Measurements from ENCODE around the gene ZHX3.
"Not testable (repeated sequence)": the region's sequence is repeated elsewhere in the genome, so short reads cannot be mapped to it uniquely, and the experiment has no call there.

Gene ZHX3

DNA sequence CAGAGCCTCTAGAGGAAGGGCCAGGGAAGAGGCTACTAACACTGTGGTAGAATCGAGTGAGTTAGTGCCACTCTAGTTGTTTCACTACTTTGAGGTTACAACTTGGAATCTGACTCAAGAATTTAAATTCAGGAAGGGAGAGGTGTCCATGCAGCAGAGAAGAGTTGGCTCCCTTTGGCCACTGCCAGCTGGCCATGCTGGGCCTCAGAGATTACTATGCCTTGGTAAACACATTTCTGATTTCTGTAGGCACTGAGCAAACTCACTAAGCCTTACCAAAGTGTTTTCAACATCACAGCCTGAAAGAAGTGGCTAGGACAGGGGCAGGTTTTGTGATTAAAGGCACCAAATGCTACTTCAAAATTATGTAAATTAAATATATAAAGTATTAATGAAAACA is 61.9 kb downstream of the ZHX3 start:
- no peak for DNase-seq

DNA sequence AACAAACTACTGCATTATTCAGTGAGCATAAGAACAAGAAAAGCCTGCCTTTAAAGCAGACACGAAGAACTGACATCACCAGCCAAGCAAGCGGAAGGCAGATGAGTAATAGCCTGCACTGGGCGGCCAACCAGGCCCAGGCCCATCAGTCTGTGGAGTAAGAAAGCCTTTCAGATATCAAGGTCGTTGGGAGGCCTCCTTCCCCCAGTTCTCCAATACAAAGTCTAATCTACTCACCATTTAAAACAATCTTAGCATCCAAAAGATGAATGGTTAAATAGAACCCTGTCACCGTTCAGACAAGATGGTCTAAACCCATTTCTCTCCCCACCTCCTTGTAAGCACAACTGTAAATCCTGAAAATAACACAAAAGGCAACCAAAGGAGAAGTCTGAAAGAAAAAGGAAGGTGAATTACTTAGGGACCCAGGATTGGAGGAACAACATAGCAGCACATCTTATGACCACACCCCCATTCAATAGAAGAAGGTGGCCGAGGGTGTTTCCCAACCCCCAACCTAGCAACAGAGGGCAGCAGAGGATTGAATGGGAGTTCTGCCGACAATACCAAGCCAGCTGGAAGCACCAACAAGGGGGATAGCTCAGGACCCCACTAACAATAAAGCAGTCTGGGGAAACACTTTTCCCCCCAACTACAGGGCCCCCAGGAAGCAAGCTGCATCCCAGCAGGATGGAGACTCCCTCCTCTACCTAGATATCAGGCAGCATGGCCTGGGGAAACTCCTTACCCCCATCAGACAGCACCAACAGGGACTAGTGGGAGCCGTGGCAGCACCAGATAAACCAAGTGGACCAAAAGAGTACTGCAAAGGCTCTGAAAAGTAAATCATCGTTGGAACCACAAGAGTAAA is 67.9 kb downstream of the ZHX3 start:
- DNase-seq: no peak

DNA sequence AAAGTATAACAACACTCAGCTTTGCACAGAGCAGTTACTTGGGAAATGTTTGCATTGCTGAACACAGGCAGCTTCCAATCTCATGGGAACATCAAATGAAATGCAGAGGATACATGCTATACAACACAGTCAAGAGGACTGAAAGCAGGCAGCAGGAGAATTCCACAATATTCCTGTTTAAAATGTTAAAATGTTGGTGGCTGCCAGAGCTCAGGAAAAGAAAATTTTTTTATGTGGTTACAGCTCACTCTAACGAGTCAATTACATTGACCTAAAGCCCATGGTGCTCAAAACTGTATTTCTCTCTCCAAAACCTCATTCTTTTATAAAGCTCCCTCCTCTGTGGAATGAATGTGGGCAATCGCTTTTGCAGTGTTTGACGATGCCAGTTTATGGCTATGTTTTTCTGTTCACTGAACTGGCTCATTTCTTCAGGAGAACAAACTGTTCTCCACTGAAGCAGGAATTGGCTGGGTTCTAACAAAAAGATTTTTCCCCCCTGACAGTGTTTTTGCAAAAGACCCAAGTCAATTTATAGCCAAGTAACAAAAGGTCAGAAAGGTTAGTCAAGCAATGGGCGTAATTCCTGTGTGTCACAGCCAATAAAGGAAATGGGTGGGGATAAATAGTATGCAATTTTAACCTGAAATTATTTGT is 69.0 kb downstream of the ZHX3 start:
- no peak for DNase-seq

DNA sequence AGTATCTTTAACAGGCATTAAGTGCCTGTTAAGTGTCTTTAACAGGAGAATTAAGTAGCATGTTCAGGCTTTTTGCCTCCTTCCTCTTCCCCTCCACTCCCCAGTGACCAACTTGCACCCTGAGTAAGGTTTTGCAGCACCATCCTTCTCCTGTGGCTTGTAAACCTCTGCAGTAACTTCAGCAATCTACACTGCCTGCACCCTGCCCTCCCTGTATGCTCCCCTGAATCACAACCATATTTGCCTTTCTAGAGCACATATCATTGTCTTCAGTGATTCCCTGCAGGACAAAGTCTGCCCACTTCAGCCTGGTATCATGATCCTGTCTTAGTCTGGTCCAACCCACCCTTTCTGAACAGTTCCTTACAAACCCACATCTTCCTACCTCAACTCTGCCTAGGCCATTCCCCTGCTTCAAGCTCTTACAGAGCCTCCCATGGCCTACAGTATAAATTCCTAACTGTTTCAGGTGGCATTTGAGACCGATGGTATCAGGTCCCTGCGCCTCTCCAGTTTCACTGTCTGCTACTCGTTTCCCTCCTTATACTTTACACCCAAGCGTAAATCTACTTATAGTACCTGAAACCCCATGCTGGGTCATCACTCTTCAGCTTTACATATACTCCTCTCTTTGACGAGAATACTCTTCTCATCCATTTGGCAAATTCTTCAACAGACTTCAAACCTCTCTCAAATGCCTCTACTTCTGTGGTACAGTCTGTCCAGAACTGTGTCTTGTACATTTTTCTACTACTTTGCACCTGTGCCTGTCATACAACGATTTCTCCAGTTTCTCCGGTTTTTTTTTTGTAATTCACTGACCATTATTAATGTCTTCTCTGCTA is 69.8 kb downstream of the ZHX3 start:
- no peak for DNase-seq

DNA sequence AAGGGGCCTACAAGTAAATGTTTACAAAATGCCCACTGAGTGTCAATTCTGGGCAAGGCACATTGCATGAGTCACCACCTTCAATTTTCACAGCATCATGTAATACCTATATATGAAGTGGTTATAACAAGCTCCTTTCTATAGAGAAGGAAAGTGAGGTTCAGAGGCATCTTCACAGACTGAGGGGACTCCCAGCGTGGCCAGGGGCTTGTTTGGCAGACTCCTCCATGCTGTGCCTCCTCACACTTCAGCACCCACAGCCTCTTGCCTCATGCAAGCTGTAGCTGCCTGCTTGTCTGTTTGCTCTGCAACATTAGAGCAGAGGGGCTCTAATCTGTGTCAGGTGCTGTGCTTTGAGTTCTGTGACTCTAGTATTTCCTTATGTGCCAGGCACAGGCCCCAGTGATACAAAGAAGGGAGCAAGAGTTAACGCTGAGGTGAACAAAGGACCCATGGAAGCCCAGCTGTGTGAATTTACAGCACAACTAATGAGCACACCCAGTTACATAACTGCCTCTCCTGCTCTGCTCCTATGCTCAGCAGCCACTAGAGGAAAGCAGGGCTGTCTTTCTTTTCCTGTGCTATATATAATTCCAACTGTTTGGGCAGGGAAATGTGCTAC is 72.3 kb downstream of the ZHX3 start:
- DNase-seq: no peak

DNA sequence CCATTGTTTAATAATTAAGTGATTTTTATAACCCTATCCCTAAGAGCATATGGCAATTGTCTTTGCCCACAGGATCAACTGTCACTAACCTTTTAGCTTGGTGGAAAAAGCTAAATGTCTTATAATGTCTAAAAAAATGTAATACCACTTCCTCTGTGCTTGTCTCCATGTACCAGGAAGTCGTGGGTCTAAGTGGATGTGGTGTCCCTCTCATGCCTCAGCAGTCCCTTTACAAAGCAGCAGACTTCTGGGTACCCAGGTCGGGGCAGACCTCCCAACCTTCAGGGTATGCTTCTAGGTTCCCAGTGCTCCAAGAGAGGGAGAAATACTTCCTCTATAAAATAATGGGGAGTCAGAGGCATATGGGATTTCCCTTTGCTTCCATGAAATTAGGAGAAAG is 74.7 kb downstream of the ZHX3 start:
- no peak for DNase-seq

DNA sequence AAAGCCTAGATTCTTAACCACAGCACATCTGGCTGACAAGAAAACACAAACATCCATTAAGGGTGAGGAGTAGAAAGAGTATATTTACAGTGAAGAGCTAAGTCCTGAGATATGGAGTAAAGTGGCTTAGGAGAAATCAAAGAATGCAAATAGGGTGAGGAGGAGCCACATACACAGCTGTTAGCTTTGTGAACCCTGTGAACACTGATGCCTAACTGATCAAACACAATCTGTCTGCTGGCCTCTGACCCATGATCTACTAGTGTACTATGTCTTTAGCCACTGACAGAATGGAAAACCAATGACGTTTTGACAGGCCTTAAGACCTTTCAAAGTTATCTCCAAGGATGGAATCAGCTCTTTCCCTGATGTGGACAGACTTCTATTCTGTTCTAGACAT is 75.2 kb downstream of the ZHX3 start:
- no peak for DNase-seq

DNA sequence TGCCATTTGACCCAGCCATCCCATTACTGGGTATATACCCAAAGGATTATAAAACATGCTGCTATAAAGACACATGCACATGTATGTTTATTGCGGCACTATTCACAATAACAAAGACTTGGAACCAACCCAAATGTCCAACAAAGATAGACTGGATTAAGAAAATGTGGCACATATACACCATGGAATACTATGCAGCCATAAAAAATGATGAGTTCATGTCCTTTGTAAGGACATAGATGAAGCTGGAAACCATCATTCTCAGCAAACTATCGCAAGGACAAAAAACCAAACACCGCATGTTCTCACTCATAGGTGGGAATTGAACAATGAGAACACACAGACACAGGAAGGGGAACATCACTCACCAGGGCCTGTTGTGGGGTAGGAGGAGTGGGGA is 80.3 kb downstream of the ZHX3 start:
- DNase-seq: not testable (repeated sequence)

DNA sequence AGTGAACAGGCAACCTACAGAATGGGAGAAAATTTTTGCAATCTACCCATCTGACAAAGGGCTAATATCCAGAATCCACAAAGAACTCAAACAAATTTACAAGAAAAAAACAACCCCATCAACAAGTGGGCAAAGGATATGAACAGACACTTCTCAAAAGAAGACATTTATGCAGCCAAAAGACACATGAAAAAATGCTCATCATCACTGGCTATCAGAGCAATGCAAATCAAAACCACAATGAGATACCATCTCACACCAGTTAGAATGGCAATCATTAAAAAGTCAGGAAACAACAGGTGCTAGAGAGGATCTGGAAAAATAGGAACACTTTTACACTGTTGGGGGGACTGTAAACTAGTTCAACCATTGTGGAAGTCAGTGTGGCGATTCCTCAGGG is 80.7 kb downstream of the ZHX3 start:
- DNase-seq: not testable (repeated sequence)

DNA sequence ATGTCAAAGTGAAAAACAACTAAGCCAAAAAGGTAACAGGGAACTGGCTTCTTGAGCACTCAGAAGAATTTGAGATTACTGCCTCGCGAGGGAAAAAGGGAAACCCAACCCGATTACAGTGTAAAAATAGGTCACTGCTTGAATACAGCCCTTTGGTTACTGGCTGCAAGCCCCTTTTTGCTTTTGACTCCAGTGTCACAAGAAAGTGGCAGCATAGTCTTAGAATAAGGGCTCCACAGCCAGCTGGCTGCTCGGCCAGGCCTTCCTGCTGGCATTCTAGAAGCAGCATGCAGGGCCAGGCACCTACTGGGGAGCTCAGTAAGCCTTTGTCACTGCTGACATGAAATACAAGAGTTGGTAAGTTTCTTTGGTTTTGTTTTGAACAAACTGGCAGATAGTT is 83.0 kb downstream of the ZHX3 start:
- no peak for DNase-seq

DNA sequence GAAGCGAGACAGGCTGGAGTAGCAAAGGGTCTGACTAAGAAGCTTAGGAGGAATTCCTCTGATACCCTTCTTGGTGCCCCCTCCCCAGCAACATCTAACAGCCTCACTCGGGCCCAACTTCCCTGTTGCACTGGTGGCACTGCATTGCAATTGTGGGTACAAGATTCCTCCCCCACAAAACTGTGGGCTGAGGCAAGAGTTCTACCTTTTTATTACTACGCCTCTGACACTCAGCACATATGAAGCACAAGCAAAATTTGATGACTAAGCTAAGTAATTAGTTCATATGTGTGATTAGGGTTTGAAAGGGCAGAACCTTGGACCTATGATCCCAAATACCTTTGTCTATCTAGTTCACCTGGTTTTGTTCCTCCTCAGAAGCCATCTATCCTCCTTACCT is 83.5 kb downstream of the ZHX3 start:
- DNase-seq: no peak

DNA sequence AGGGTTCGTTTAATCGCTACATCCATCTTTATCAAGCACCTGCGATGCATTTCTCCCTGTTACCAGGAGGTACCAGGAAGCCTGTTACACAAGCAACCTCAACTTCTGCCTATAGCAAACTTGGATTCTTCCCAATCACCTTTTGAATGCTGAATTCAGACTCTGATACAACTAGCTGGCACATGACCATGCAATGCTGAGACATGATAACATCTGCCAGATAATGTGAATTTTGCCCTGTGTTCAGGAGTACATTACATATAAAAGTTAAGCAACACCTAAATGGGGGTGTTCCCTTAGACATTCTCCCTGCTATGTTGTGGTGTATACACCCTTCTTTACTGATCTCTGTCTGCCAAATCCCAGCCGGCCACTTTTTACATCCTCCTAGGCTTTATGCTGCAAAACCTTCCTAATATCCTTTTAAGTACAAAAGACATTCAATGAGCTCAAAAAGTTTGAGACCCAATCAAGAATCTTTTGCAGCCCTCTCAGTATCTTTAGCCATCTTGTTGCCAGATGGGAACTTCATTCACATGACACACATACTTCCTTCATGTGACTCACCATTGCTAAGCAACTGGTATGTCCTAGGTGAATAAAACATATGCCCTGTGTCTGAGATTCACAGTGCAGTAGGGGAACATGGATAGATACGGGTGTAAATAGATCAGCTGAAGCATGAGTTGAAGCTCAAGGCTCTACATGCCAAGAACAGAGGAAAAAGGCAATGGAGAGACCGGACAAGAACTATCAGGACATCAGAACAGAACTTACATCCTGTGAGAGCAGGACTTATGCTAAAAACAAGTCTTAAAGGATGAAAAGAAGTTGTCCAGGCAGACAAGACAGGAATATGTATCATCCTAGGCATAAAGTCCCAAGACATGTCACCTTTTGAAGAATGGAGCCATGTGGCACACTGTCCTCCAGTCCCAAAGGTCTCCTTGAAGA is 84.3 kb downstream of the ZHX3 start:
- no peak for DNase-seq

DNA sequence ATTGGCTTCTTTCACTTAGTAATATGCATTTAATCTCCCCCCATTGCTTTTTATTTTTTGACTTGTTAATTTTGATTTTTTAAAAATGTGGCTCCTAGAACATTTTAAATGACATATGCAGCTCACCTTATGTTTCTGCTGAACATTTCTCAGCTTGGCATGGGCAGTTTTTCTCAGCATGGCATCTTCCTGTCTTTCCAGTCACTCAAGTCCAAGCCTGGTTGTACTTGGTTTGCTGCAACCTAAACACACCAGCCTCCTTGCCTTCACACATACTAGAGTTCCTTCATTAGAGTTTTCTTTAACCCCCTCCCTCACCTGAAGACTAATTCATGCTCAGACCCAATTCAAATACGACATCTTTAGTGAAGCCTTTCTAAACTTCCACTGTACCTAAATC is 86.4 kb downstream of the ZHX3 start:
- DNase-seq: no peak

DNA sequence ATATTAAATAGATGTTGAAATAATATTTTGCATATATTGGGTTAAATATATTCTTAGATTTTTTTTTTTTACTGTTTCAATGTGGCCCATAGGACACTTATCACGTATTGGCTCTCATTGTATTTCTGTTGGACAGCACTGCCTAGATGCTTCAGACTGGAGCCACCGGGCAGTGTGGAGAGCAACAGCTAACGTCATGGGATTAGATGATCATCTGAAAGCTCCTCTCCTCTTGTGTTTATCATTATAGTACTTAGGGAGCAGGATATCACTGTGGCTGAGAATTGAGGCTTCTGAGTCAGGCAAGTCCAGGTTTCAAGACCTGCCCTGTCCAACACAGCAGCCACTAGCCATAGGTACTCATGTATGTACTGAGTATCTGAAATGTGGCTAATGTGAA is 87.4 kb downstream of the ZHX3 start:
- no peak for DNase-seq

DNA sequence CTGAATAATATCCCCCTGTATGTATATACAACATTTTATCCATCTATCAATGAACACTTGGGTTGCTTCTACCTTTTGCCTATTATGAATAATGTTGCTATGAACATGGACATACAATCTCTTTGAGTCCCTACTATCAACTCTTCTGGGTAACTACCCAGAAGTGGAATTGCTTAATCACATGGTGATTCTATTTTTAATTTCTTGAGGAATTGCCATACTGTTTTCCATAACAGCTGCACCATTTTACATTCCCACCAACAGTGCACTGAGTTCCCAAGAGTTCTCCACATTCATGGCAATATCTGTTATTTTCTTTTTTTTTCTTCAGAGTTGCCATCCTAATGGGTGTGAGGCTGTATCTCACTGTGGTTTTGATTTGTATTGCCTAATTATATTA is 88.3 kb downstream of the ZHX3 start:
- DNase-seq: no peak

DNA sequence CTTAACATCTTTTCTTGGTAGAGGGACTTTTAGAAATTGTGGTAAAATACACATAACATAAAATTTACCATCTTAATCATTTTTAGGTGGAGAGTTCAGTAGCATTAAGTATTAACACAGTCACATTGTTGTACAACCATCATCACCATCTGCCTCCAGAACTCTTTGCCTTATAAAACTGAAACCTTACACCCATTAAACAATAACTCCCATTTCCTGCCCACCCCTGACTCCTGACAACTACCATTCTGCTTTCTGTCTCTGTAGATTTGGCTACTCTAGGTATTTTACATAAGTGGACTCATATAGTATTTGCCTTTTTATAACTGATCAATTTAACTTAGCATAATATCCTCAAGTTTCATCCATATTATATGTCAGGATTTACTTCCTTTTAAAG is 88.7 kb downstream of the ZHX3 start:
- DNase-seq: no peak

DNA sequence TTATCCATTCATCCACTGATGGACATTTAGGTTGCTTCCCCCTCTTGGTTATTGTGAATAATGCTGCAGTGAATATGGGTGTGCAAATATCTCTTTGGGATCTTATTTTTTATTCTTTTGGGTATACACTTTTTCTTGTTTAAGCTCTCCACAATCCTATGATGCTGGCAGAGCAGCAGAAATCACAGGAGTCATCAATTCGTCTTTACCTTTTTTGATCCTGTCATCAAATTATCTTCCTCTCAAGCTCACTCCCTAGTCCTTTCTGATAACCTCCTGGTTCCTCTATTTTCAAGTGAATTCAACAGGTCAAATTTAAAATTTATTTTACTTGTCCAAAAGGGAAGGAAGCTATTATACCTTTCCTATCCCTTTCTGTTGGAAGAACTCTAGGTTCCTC is 91.1 kb downstream of the ZHX3 start:
- no peak for DNase-seq

DNA sequence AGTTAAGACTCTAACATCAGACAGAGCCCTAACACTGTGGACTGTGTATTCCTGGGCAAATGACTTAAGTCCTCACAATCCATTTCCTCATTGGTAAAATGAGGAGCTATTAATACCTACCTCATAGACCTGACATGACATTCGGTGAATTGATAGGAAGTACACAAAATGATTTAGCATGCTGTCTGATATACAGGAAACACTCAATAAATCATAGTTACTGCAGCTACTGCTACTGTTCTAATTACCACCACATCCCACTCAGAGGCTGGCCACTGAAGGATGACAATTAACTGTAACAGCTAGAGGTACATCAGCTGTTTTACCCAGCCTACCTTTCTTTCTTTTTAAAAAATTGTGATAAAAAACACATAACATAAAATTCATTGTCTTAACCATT is 92.4 kb downstream of the ZHX3 start:
- no peak for DNase-seq

DNA sequence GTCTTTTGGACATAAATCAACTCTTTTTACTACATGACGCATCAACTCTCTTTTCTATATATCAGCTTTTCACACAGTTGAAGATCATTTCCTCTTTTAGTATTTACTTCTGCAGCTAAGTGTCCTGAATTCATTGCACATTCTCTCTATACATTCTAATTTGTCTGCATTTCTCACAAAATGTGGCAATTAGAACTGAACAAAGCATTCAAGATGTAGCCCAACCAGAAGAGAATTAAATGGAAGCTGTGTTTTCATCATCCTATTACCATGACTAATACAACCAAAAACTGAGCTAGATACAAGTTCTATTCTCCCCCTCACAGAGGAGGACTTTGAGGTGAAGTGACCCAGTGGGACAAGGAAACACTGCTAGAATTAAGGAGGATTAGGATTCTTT is 93.2 kb downstream of the ZHX3 start:
- no peak for DNase-seq

DNA sequence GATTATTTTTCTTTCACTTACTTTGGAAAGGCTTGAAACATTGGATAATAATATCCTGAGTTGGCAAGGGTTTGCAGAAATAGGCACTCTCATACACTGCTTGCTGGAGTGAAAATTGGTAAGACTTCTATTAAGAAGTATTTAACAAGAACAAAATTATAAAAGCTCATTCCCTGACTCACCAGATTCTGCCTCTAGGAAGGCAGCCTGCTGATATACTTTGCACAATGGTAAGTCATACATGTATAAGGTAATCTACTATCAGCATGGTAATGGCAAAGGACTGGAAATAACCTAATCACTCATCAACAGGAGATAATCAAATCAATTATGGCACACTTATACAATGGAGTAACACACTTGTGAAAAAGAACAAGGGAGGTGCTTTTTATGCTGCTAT is 94.4 kb downstream of the ZHX3 start:
- no peak for DNase-seq

DNA sequence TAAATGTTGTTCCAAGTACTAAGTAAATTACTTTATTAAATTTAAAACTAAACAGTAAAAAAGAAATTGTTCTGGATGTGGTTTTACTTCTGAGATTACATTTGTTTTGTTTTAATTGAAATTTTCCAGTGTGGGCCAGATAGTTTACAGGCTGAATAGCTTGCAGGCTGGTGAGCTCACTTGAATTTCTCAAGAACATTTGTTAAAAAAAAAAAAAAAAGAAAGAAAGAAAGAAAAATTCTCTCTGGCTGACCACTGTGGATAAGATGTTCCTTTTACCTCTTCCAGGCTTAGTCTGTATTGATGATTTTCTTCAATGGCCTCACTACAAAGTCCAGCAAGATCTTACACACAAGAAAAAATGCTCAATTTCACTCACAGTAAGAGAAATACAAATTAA is 94.8 kb downstream of the ZHX3 start:
- no peak for DNase-seq

DNA sequence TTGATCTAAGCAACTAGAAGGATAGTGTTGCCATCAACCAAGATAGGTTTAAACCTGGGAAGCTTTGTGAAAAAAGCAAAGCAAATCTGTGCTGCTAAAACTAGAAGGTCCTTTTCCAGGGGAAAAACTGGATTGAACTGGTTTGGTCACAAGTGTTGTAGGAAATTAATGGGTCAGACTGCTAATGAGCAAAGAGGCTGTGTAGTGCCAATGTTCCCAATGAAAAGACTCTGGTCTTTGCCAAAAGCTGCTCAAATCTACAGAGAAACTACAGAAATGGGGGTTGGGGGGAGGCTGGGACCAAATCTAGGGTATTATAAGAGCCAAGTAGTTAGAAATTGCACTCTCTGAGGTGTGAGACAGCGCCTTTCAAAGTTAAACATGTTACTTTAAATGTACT is 95.2 kb downstream of the ZHX3 start:
- no peak for DNase-seq

All from activated CD4-positive, alpha-beta T cell treated with anti-CD3 and anti-CD28 coated beads, Interleukin-2, amount 50 U/mL, for 1 hour (primary cell).